HCT116 (cell line): Measurements from ENCODE around the gene SEMA6A. TPM values are rescaled to one million over a fixed set of nuclear protein-coding genes. Genes with fewer than 3 reads are reported as not detected.

Experiments used
- ATAC-seq: fragments of 200-7000 bp; cut with Tn5 transposase; 2 replicates; pipeline ENCODE4 v1.9.1; 2020; ENCODE audit warnings: mild to moderate bottlenecking, moderate library complexity
- BruUV-seq: library from RNA; stranded (reverse); fragments of 400-500 nt; replicated peaks from 2 replicates; lab custom pipeline; 2021; lab: Mats Ljungman, UMichigan
- CTCF ChIA-PET: fragments of 300-600 bp; sonication (Branson Sonifier 250); formaldehyde crosslinking; loops from one replicate; lab custom pipeline; 2021; ENCODE audit warnings: antibody characterized with exemption; lab: Charles Lee
- POLR2A ChIA-PET: fragments of 300-600, 350-600 bp; sonication (Branson Sonifier 250); formaldehyde crosslinking; loops from one replicate; lab custom pipeline; 2021; ENCODE audit warnings: antibody characterized with exemption; lab: Charles Lee
- RAD21 ChIA-PET, 2 experiments: fragments of 300-600 bp; sonication (Branson Sonifier 250); formaldehyde crosslinking; loops; one replicate each; lab custom pipeline; 2023; ENCODE audit warnings: low total read pairs in 2 of 2; ENCODE audit not compliant: uncharacterized antibody in 2 of 2, unreplicated experiment in 2 of 2, low non-redundant PET in 1 of 2; lab: Charles Lee
- DNase-seq: peaks from one replicate; pipeline ENCODE4 v3.0.0-alpha.2; 2010; ENCODE audit warnings: low read depth, low spot score
- H2AFZ ChIP-seq: fragments of 200-600 bp; shearing (Covaris generic), sonication (generic); 2 replicates; pipeline ENCODE4 v1.6.1; 2017; ENCODE audit warnings: low read depth, mixed run types, mixed read lengths, antibody characterized with exemption, low read length; ENCODE audit not compliant: poor library complexity, severe bottlenecking
- H3K27ac ChIP-seq: 2 replicates; pipeline ENCODE4 v1.5.1; 2012; ENCODE audit warnings: low read depth, low read length
- H3K27me3 ChIP-seq: fragments of 200-600 bp; sonication (generic); 2 replicates; pipeline ENCODE4 v1.6.1; 2016; ENCODE audit warnings: mixed run types, low read length, mixed read lengths; ENCODE audit not compliant: insufficient read depth
- H3K36me3 ChIP-seq, 2 experiments: fragments of 200-500 bp in 1 of 2; fragments of 200-600 bp in 1 of 2; sonication (Bioruptor generic) in 1 of 2; sonication (generic) in 1 of 2; 2 replicates each; pipeline versions ENCODE4 v1.5.1 to v1.6.1; 2014 to 2016; ENCODE audit warnings: low read length in 2 of 2, inconsistent platforms in 1 of 2, mixed read lengths in 1 of 2, mixed run types in 1 of 2; ENCODE audit not compliant: insufficient read depth in 2 of 2, control insufficient read depth in 1 of 2
- H3K4me1 ChIP-seq, 2 experiments: fragments of 200-600 bp in 1 of 2; sonication (generic) in 1 of 2; 2 replicates each; pipeline versions ENCODE4 v1.5.1 to v1.6.1; 2012 to 2017; ENCODE audit warnings: low read length in 2 of 2, inconsistent platforms in 1 of 2, mild to moderate bottlenecking in 1 of 2, mixed read lengths in 1 of 2, mixed run types in 1 of 2, moderate library complexity in 1 of 2; ENCODE audit not compliant: insufficient read depth in 2 of 2, control insufficient read depth in 1 of 2
- H3K4me2 ChIP-seq: fragments of 200-600 bp; sonication (generic); 2 replicates; pipeline ENCODE4 v1.6.1; 2017; ENCODE audit warnings: mixed run types, low read length, mixed read lengths
- H3K4me3 ChIP-seq, 2 experiments: fragments of 200-600 bp in 1 of 2; sonication (generic) in 1 of 2; replicated peaks in 1 of 2; 2 replicates each; pipeline ENCODE4 v1.5.1; 2011 to 2016; ENCODE audit warnings: low read length in 2 of 2, control low read depth in 1 of 2, low read depth in 1 of 2, mild to moderate bottlenecking in 1 of 2, mixed read lengths in 1 of 2, mixed run types in 1 of 2
- H3K79me2 ChIP-seq: fragments of 200-600 bp; sonication (generic); 2 replicates; pipeline ENCODE4 v1.6.1; 2017; ENCODE audit warnings: mild to moderate bottlenecking, mixed run types, low read length, moderate library complexity, mixed read lengths; ENCODE audit not compliant: insufficient read depth
- H3K9ac ChIP-seq: fragments of 200-600 bp; sonication (generic); 2 replicates; pipeline ENCODE4 v1.6.1; 2016; ENCODE audit warnings: low read length, mixed read lengths
- H3K9me2 ChIP-seq: fragments of 200-600 bp; sonication (generic), shearing (Covaris generic); 2 replicates; pipeline ENCODE4 v1.6.1; 2017; ENCODE audit warnings: mixed run types, mild to moderate bottlenecking, moderate library complexity; ENCODE audit not compliant: insufficient read depth
- H3K9me3 ChIP-seq, 2 experiments: fragments of 200-500 bp in 1 of 2; fragments of 200-600 bp in 1 of 2; sonication (Bioruptor generic) in 1 of 2; sonication (generic) in 1 of 2; 2 replicates each; pipeline ENCODE4 v1.6.1; 2014 to 2017; ENCODE audit warnings: low read length in 2 of 2, mixed read lengths in 2 of 2, inconsistent platforms in 1 of 2, low read depth in 1 of 2, mild to moderate bottlenecking in 1 of 2, mixed run types in 1 of 2, moderate library complexity in 1 of 2; ENCODE audit not compliant: control insufficient read depth in 1 of 2, insufficient read depth in 1 of 2
- H4K20me1 ChIP-seq: fragments of 200-600 bp; sonication (generic), shearing (Covaris generic); 2 replicates; pipeline ENCODE4 v1.6.1; 2017; ENCODE audit warnings: mixed run types, mild to moderate bottlenecking, moderate library complexity; ENCODE audit not compliant: insufficient read depth
- CEBPB ChIP-seq: IDR thresholded peaks from 2 replicates; pipeline ENCODE4 v1.6.1; 2012; ENCODE audit warnings: low read depth
- EGR1 ChIP-seq: IDR thresholded peaks from 2 replicates; pipeline ENCODE4 v1.6.1; 2012; ENCODE audit warnings: low read depth
- EZH2 ChIP-seq: fragments of 200-600 bp; sonication (generic); IDR thresholded peaks from 2 replicates; pipeline ENCODE4 v1.6.1; 2017; ENCODE audit warnings: antibody characterized with exemption, mixed run types
- FOSL1 ChIP-seq: IDR thresholded peaks from 2 replicates; pipeline ENCODE4 v1.6.1; 2012; ENCODE audit warnings: low read depth
- JUND ChIP-seq: IDR thresholded peaks from 2 replicates; pipeline ENCODE4 v1.6.1; 2012
- MAX ChIP-seq: IDR thresholded peaks from 2 replicates; pipeline ENCODE4 v1.6.1; 2012
- POLR2A ChIP-seq: IDR thresholded peaks from 2 replicates; pipeline ENCODE4 v1.7.0; 2011; ENCODE audit warnings: borderline replicate concordance; ENCODE audit not compliant: insufficient read depth, insufficient read length; ENCODE audit errors: extremely low read depth
- RAD21 ChIP-seq: IDR thresholded peaks from 2 replicates; pipeline ENCODE4 v1.6.1; 2012; ENCODE audit warnings: low read depth, mild to moderate bottlenecking
- REST ChIP-seq: IDR thresholded peaks from 2 replicates; pipeline ENCODE4 v1.6.1; 2012; ENCODE audit warnings: low read depth
- SIN3A ChIP-seq: IDR thresholded peaks from 2 replicates; pipeline ENCODE4 v1.6.1; 2012; ENCODE audit warnings: low read depth
- SRF ChIP-seq: IDR thresholded peaks from 2 replicates; pipeline ENCODE4 v1.6.1; 2012; ENCODE audit warnings: low read depth
- YY1 ChIP-seq: IDR thresholded peaks from 2 replicates; pipeline ENCODE4 v1.6.1; 2011; ENCODE audit warnings: low read length, low read depth, moderate library complexity, mild to moderate bottlenecking; ENCODE audit not compliant: insufficient replicate concordance; ENCODE audit errors: extremely low read depth
- ZFX ChIP-seq: fragments of 450-650 bp; IDR thresholded peaks from 2 replicates; pipeline ENCODE4 v1.6.1; 2017
- ZNF274 ChIP-seq: fragments of 200-500 bp; sonication (Bioruptor generic); IDR thresholded peaks from 2 replicates; pipeline ENCODE4 v1.6.1; 2014; ENCODE audit warnings: mild to moderate bottlenecking, low read depth, low read length, inconsistent platforms
- intact Hi-C: fragments of 100-400 bp; cut with micrococcal nuclease; formaldehyde crosslinking; loops from 2 replicates; pipeline ENCODE4 v1.10.0; 2022
- total RNA-seq: library from RNA; stranded (reverse); gene quantifications from one replicate; pipeline ENCODE4 v1.2.1, GENCODE V29; 2021; ENCODE audit not compliant: unreplicated experiment

SEMA6A gene
- total RNA-seq, 1 experiment from 2014 or later, result 6.7 TPM

GRCh38 chr5:116564312-116564711 lies 10.3 kb downstream of the SEMA6A start:
- ChIA-PET RAD21 (no interaction called here), CTCF (no interaction called here), POLR2A (no interaction called here)
- DNase-seq (no peak), ATAC-seq (no peak)
- H3K4me2 ChIP-seq, result no peak overlapping the region
- H3K27ac ChIP-seq, result no peak overlapping the region
- H3K36me3 ChIP-seq, result no peaks in the 10 kb centered on the region
- no peaks in the 10 kb centered on the region for H3K9me3 ChIP-seq
- no peaks in the 10 kb centered on the region for H3K9me2 ChIP-seq
- H3K4me3 ChIP-seq, result no peak overlapping the region
- TF ChIP-seq YY1 (no peak), REST (no peak), POLR2A (no peak), SIN3A (no peak), EZH2 (no peak), ZNF274 (no peak), JUND (no peak), RAD21 (no peak), MAX (no peak), SRF (no peak), EGR1 (no peak), ZFX (no peak), CEBPB (no peak), FOSL1 (no peak)
- H3K27me3 ChIP-seq, result no peaks in the 10 kb centered on the region
- H4K20me1 ChIP-seq, result no peaks in the 10 kb centered on the region
- no TSS peak for BruUV-seq
- no peak overlapping the region for H2AFZ ChIP-seq
- H3K79me2 ChIP-seq, result no peaks in the 10 kb centered on the region
- intact Hi-C loops, result loop anchor here (10.0 kb wide), 1 partner anchor 60 kb away; no protein-coding TSS in a partner anchor
- H3K4me1 ChIP-seq, result no peaks in the 10 kb centered on the region
- H3K9ac ChIP-seq, result no peak overlapping the region
